ENCODE measurements around the gene SLC2A5.
A peak's percentile ranks its signal among the peaks of the same experiment; 100 is the strongest.

Gene SLC2A5

DNA sequence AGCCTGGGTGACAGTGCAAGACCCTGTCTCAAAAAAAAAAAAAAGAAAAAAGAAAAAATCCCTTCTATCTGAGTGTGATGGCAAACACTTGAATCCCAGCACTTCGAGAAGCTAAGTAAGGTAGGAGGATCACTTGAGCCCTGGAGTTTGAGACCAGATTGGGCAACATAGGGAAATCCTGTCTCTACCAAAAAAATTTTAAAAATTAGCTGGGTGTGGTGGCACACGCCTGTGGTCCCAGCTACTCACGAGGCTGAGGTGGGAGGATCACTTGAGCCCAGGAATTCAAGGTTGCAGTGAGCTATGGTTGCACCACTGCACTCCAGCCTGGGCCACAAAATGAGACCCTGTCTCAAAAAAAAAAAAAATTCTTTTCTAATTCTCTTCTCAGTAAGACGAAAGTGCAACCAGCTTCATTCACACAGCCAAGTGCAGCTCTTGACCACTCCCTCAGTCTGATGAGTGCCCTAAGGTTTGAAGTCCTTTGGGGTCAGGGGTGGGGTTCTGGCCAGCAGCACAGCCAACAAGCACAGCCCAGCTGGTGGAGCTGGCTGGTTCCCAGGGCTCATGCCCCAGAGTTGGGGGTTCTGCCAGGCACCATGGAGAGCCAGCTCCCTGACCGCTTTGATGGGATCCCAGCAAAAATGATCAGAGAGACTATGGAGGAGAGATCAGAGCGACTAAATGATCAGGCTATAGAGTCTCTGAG lies 8.0 kb downstream of the SLC2A5 start:
- DNase-seq, result no peak

DNA sequence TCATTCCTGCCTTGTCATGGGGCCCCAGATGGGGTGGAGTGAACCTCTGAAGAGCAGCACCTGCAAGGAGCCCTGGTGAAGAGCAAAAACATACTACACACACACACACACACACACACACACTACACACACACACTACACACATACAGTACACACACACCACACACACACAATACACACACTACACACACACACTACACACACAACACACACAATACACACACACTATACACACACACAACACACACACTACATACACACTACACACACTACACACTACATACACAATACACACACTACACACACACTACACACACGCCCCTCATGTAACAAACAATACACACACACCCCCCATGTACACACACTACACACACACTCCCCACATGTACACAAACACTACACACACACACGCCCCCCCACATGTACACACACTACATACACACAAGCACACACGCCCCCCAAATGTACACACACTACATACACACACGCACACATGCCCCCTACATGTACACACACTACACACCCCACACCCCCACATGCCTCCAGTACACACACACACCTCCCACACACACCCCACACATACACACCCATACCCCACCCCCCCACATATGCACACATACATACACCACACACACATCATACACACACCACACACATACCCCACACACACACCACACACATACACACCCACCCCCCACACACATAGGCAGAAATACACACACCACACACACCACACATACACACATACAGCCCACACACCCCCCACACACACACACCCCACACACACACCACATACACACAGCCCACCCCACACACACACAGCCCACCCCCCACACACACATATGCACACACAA lies 9.3 kb downstream of the SLC2A5 start:
- peak; percentile 2 for DNase-seq

DNA sequence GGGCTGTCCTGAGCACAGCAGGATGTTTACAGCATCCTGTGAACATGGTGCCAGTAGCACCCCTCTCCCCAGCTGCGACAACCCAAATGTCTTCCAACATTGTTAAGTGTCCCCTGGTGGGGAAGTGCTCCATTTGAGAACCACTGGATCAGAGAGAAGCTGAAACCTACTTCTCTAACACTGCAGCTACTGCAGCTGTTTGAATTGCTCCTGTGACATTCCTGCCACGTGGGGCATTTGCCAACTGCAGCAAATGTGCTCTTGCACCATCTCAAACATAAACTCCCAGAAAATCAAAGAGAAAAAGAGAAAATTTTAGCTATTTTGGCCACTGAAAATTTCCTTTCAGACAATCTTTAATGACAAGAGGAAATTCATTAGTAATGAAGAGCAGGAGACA lies 11.0 kb downstream of the SLC2A5 start:
- no peak for DNase-seq

DNA sequence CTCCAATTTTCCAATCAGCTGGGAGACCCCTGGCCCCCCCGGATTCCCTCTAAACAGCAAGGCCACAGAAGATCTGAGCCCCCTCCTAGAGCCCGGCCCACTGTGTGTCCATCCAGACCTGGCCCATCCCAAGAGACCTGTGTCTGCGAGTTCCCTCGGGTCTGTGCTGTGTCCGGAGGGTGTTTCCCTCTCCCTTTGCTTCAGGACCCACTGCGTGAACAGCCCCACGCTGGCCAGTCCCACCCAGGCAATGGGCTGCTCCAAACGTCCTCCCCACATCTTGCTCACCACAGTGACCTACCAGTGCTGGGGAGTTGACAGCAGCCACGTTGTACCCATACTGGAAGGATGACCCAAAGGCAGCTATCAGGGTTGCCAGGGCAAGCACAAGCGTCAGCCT lies 11.6 kb downstream of the SLC2A5 start:
- DNase-seq, result no peak

DNA sequence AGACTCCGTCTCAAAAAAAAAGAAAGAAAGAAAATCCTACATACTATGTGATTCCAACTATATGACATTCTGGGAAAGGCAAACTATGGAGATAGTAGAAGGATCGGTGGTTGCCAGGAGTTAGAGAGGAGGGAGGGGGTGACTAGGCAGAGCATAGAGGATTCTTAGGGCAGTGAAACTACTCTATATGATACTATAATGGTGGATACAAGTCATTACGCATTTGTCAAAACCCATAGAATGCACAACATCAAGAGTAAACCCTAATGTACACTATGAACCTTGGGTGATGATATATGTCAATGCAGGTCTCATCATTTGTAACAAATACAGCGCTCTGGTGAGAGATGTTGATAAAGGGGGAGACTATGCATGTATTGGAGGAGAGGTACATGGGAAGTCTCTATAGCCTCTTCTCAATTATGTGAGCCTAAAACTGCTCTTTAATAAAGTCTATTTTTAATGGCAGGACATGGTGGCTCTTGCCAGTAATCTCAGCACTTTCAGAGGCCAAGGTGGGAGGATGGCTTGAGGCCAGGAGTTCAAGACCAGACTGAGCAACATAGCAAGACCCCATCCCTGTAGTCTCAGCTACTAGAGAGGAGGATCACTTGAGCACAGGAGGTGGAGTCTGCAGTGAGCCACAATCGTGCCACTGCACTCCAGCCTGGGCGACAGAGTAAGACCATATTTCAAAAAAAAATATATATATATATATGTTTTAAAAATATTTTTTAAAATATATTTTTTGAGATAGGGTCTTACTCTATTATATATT lies 17.0 kb downstream of the SLC2A5 start:
- no peak for DNase-seq

DNA sequence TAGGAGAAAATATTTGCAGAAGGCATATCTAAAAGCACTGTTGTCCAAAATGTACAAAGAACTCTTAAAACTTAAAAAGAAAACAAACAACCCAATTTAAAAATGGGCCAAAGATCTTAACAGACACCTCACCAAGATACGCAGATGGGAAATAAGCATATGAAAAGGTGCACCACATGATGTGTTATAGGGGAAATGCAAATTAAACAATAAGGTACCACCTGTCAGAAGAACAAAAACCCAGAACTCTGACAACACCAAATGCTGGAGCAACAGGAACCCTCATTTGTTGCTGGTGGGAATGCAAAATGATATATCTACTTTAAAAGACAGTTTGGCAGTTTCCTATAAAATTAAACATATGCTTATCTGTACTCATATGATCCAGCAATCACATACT lies 18.1 kb downstream of the SLC2A5 start:
- no peak for DNase-seq

DNA sequence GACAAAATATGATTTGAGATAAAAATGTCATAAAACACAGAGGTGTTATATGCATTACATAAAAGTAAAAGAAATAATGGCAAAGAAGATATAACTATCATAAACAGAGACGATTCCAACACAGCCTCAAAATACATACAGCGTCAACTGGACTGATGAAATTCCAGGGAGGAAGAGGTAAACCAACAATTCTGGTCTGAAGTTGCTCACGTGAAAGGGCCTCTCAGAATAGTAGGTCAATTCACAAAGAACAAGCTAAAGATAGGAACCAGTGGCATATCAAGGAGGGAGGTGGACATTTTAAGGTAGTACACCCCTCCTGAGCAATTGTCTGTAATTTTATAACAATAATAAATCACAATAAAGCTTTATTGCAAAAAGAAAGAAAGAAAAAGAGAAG lies 18.6 kb downstream of the SLC2A5 start:
- no peak for DNase-seq

DNA sequence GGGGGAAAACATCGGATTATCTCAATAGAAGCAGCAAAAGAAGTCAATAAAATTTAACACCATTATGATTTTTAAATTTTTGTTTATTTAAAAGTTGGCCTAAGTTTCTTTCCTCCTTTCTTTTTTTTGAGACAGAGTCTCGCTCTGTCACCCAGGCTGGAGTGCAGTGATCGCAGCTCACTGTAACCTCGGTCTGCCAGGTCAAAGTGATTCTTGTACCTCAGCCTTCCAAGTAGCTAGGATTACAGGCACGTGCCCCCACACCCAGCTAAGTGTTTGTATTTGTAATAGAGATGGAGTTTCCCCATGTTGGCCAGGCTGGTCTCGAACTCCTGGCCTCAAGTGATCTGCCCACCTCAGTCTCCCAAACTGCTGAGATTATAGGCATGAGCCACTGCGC lies 20.9 kb downstream of the SLC2A5 start:
- no peak for DNase-seq

DNA sequence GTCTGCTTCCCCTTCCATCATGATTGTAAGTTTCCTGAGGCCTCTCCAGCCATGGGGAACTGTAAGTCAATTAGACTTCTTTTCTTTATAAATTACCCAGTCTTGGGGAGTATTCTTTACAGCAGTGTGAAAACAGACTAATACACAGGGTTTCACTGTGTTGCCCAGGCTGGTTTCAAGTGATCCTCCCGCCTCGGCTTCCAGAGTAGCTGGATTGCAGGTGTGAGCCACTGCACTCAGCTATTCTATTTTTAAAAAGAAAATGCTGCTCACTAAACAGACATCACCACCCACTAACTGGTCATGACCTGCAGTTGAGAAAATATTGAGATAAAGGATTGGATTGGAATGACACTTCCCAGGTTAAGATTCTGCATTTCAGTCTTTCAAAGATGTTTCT lies 22.4 kb downstream of the SLC2A5 start:
- DNase-seq, result no peak

DNA sequence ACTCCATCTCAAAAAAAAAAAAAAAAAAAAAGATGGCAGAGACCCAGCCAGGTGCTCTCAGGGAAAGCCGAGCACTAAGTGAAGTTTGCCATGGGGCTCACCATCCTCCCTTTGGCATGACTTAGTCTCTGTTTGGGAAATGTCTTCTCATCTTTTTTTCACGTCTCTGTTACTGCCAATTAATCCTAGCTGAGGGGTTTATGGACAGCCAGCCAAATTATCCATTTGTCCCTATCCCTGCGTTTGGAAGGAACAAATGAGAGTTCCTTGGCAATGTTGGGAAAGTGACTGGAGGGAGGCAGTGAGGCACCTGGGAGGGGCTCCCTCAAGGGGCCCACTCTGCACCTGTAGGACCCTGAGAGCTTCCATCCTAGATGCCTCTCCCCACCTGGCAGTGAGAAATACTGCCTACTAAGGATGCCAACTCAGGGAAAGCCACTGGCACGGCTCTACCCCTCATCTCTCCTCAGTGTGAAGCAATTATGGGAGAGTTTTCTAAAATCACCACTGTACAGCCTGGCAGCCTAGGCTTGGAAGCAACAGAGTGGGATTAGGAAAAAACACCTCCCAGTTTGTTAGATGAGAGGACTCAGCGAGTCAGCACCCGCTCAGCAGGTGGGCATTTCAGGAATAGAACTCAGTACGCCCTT lies 23.4 kb downstream of the SLC2A5 start:
- DNase-seq, result no peak

DNA sequence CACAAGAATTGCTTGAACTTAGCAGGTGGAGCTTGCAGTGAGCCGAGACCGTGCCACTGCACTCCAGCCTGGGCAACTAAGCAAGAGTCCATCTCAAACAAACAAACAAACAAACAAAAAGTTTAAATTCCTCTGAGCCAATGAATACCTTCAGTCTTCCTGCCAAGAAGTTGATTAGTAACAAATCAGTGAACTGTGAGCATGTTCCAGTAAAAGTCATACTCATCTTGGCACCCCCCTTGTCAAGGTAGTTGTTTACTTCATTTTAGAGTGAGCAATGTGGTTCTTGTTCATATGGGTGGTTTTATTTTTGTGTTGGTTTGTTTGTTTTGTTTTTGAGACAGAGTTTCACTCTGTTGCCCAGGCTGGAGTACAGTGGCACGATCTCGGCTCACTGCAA lies 25.2 kb downstream of the SLC2A5 start:
- DNase-seq, result no peak

DNA sequence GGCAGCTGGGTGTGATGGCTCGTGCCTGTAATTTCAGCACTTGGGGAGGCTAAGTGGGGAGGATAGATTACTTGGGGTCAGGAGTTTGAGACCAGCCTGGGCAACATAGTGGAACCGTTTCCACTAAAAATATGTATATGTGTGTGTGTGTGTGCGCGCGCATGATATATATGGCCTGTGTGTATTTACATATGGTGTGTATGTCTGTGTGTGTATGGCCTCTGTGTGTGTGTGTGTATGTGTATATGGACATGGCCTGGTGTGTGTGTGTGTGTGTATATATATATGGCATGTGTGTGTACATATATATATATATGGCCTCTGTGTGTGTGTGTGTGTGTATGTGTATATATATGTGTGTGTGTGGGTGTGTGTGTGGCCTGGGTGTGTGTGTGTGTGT lies 27.2 kb downstream of the SLC2A5 start:
- DNase-seq, result no peak

DNA sequence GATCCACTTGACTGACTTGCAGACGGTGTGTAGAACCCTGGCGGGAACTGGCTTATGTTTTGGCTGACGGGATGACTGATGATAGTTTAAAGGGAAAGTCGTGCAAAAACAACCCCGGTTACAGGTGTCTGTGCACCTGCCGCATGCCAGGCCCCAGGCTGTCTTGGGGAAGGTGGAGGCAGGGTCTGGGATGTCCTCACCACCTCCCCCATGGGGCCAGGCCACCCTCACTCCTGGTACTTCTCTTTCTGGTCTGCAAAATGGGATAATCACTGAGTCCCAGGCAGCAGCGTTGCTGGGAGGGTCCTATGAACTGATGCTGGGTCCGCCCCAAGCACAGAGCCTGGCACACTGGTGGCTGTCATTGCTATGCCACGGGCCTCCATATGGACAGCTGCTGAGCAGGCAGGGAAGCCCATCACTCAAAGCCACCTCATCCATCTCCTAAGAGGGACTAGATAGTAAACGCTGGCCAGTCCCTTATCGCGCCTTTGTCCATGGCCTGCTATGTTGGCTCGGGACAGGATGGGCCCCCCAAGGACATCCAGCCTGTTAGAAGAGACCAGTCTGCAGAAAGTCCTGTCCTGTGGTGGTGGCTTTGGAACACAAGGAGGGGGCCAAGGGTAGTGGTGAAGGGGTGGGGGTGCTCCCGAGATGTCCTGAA lies 28.2 kb downstream of the SLC2A5 start:
- no peak for DNase-seq

DNA sequence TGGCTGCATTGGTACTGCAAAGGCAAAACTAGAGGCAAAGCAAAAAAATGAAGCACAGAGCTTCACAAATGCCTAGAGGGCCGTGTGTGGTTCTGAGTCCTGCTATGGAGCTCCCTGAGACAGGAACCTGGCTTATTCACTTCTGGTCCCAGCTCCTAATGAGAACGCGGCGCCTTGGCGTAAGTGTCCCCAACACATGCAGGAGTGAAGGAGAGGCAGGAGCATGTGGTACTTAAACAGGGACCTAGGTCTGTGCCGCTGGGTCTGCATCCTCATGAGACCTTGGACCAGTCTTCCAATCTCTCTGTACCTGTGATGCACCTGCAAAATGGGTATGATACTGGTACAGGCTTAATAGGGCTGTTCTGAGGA lies 28.8 kb downstream of the SLC2A5 start:
- DNase-seq, result no peak

DNA sequence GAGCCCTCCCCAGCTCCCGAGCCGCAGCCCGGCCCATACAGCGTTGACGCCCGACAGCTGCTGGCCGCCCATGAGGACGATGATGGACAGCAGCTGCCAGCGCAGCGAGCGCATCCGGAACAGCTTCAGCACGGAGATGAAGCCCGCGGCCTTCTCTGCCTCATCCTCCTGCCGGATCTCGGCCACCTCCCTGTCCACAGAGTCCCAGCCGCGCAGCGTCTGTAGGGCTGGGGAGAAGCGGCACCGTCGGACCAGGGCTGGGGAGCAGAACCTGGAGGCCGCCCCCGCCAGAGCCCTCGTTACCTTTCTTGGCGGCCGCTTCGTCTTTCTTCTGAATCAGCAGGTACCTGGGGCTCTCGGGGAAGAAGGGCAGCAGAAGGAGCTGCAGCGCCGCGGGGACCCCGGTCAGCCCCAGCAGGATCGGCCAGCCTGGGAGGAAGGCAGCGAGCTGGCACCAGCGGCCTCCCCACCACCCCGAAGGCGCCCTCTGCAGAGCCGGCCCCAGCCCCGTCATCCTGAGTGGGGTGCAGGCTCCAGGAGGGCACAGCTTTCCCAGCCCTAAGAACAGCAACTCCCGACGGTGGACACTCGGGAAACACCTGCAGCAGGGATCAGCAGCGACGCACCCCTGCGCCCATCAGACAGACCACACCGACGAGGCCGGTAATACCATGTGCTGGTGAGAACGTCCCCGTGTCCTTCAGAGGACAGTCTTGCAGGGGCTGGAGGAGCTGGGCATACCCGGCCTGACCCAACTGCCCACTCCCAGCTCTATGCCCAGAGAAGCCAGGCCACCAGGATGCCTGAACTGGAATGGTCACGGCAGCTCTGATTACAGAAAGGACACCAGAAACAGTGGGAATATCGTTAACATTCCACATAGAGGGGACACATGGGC lies 29.4 kb downstream of the SLC2A5 start:
- DNase-seq, result no peak

DNA sequence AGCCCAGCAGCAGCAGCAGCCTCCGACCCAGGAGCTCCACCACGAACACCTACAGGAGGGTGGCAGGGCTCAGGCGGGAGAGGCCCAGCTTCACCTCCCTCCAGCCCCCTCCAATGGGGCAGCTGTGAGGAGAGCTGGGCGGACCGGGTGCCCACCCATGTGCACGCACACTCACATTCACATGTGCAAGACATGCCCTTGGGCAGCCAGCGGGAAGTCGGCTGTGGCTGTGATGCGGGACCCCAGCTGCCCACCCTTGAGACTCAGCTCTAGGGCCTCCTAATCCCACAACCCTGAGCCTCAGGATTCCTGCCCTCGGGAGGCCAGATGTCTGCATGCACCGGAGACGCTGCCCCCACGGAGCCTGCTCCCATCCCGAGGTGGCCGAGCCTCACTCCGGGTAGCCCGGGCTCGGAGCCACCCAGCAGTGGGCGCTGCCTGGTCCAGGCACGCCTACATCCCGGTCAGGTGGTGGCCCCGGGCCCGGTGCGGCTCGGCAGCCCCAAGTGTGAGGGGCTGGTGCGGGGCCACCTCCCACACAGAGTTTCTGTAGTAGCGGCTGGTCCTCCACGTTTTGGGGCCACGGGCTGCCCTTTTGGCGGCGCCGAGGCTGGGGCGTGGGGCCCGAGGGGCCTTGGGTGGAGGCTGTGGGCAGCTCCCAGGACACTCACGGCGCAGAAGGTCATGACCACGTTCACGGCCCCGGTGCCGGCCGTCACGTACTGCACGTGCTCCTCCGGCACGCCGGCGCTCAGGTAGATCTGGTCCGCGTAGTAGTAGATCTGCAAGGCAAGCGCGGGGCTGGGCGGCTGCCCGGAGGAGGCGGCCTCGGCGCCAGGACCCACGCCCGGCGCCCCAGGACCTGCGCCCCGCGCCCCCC lies 30.3 kb downstream of the SLC2A5 start:
- no peak for DNase-seq

DNA sequence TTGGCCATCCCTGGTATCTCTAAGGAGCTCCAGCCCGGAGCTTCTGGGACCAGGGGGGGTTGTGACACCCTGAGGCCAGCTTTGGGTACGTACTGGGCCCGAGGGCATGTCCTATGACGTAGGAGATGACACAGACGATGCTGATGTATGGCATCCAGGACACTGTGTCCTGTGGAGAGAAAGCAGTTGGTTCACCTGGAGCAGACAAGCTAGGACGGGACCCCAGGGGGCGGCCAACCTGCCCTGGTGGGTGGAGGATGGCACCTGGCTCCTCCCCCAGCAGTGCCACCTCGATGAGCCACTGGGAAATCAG lies 31.1 kb downstream of the SLC2A5 start:
- DNase-seq, result no peak

DNA sequence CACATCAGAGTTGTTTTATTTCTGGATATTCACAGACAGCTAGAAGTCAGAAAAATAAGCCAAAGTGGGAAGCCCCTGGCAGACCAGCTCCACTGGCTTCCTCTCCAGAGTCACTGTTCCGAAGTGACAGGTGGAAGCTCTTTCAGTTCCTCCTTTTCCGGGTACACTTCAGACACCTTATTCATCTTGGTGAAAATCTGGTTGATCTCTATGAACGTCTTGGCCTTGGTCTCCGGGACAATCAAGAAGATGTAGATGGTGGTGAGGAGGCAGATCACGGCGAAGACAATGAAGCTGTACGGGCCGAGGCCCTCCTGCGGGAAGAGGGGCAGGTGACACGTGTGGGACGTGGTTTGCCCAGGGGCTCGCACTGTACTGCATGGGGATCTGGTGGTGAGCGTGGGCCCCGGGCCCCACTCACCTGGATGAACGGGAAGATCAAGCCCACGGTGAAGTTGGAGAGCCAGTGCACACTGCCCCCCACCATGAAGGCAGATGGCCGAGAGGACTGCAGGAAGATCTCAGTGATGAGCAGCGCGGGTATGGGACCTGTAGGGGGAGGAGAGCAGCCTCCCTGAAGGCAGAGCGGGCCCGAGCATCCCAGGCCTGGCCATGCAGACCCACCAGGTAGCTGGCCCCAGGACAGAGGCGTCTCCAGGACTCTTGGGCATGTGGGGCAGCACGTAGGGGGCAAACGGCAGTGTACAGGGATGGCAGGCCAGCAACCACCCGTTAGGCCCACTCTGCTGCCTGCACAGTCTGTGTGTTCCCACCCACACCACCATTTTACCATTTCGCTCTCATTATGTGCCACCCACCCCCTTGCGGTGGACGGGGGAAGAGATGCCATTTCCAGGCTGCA lies 31.7 kb downstream of the SLC2A5 start:
- DNase-seq, result no peak

DNA sequence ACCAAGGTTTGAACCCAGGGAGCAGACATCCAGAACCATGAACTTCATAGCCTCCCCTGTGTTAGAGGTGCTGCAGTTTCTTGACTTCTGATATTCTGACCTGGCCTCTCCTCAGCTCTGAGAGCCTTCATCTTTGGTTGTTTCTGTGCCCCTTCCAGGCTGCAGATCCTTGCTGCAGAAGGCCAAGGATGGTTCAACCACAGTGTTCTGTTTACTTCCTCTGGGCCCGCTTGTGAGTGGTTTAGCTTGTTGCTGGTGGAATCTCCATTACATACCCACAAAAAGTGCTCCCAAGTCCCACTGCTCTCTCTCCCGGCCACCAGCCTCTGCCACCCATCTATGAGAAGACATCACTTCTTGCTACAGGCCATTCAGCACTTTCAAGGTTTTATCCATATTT lies 34.2 kb downstream of the SLC2A5 start:
- DNase-seq, result no peak

DNA sequence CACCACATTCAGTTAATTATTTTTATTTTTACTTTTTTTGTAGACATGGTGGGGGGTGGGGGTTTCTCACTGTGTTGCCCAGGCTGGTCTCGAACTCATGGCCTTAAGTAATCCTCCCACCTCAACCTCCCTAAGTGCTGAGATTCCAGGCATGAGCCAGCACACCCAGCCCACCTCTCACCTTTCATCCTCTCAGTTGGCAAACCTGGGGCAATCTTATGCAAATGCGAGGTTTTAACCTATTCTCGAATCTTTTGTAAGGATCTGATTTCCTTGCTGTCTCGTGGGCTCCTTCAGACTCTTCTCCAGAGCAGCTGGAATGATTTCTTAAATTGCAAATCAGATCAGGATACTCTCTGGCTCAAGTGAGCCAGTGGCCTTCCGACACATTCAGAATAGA lies 36.1 kb downstream of the SLC2A5 start:
- no peak for DNase-seq

Data from NCI-H1105 treated with DMSO at 0.1 percent for 48 hours (cell line).